Measurements from ENCODE around the gene ABCA2. TPM values are rescaled to one million over a fixed set of nuclear protein-coding genes. Genes with fewer than 3 reads are reported as not detected.

Gene ABCA2, protein sequence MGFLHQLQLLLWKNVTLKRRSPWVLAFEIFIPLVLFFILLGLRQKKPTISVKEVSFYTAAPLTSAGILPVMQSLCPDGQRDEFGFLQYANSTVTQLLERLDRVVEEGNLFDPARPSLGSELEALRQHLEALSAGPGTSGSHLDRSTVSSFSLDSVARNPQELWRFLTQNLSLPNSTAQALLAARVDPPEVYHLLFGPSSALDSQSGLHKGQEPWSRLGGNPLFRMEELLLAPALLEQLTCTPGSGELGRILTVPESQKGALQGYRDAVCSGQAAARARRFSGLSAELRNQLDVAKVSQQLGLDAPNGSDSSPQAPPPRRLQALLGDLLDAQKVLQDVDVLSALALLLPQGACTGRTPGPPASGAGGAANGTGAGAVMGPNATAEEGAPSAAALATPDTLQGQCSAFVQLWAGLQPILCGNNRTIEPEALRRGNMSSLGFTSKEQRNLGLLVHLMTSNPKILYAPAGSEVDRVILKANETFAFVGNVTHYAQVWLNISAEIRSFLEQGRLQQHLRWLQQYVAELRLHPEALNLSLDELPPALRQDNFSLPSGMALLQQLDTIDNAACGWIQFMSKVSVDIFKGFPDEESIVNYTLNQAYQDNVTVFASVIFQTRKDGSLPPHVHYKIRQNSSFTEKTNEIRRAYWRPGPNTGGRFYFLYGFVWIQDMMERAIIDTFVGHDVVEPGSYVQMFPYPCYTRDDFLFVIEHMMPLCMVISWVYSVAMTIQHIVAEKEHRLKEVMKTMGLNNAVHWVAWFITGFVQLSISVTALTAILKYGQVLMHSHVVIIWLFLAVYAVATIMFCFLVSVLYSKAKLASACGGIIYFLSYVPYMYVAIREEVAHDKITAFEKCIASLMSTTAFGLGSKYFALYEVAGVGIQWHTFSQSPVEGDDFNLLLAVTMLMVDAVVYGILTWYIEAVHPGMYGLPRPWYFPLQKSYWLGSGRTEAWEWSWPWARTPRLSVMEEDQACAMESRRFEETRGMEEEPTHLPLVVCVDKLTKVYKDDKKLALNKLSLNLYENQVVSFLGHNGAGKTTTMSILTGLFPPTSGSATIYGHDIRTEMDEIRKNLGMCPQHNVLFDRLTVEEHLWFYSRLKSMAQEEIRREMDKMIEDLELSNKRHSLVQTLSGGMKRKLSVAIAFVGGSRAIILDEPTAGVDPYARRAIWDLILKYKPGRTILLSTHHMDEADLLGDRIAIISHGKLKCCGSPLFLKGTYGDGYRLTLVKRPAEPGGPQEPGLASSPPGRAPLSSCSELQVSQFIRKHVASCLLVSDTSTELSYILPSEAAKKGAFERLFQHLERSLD (N-terminal part only)
- 27.8 and 30.6 TPM in 2 replicates for total RNA-seq

- intact Hi-C loops (cut with micrococcal nuclease), result loop anchor here (2.0 to 5.0 kb wide), 2 partner anchors 40 to 179 kb away; partner anchors contain the start of gene PHPT1
Measured at GRCh38 chr9:137027369-137028262, at the start of gene ABCA2. Gene ABCA2 (minus strand): TSS chr9:137028237. CDS start chr9:137028140, 97 bp downstream.

GRCh38 chr9:137077010-137077747 lies 49.1 kb upstream of the ABCA2 start, which contains the start of gene UAP1L1:
Gene UAP1L1 (plus strand): TSS chr9:137077517. CDS start chr9:137077533, 16 bp downstream.
- intact Hi-C loops (cut with micrococcal nuclease), result loop anchor here (1.0 kb wide), 1 partner anchor 9 kb away; the partner anchor contains the start of gene MAN1B1

- intact Hi-C loops (cut with micrococcal nuclease), result loop anchor here (1.0 kb wide), 1 partner anchor 10 kb away; the partner anchor contains the start of gene MAN1B1
Measured at GRCh38 chr9:137076636-137077009, 48.6 kb upstream of the ABCA2 start.

GRCh38 chr9:137075275-137075775 lies 47.3 kb upstream of the ABCA2 start:
- intact Hi-C loops (cut with micrococcal nuclease), result no loop called here

DNA sequence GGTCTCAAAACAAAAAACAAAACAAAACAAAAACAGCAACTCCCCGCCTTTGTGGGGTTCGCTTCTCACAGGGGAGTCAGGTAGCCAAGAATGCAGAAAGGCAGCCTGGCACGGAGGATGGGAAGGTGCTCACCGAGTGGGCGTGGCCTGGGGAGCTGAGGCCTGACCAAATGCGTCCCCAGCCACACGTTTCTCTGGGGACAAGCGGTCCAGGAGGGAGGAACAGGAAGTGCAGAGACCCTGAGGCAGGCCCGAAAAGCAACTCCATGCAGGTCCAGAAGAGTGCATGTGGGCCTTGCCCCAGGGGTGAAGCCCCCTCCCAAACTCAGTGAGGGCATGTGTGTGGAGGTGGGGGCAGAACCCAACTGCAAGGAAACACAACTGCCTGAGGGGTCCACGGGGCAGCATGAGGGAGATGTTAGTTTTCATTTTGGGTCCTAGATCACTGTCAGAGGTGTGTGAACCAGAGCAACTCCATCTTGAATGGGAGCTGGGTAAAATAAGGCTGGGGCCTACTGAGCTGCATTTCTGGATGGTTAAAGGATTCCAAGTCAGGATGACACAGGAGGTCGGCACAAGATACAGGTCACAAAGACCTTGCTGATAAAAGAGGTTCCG lies 46.7 kb upstream of the ABCA2 start:
- intact Hi-C loops (cut with micrococcal nuclease), result no loop called here

DNA sequence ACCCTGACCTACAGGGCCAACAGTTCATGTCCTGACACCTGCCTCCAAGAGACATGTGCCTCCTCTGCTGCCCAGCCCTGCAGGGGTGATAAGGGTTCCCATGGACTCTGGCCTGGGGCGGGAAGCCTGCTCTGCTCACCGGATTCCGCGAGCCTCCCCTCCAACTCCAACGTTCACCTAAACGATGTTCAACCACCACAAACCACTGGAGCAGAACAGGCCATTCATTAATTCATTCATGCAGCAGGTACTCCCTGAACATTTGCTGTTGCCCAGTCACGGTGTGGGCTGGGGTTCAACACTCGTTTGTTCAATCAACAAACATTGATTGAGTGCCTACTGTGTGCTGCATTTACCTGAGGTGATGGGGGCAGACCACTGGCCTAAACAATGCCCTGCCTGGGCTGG lies 46.0 kb upstream of the ABCA2 start:
- intact Hi-C loops (cut with micrococcal nuclease), result no loop called here

GRCh38 chr9:137071282-137071681 lies 43.2 kb upstream of the ABCA2 start:
- intact Hi-C loops (cut with micrococcal nuclease), result no loop called here

DNA sequence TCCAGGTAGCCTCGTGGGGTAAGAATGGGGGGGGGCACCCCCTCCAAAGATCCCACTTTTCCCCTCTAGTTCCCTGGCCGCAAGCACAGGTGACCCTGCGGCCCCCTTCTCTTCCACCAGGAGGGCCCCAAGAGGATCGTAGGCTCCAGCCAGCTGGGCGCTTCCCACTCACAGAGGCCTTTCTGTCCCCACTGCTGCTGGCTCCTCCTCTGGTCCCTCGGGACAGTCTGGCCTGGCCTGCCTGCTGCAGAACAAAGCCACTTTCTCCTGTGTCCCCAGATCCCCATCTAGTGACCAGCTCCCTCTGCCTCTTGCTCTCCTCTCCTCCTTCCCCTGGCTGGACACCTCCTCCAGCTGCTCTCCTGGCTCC lies 42.9 kb upstream of the ABCA2 start:
- intact Hi-C loops (cut with micrococcal nuclease), result loop anchor here (1.0 kb wide), 3 partner anchors 15 to 79 kb away; partner anchors contain the start of genes DPP7, MAN1B1 and PAXX

GRCh38 chr9:137070201-137070905 lies 42.3 kb upstream of the ABCA2 start, which contains the start of gene SAPCD2:
Gene SAPCD2 (minus strand): TSS chr9:137070557. CDS start chr9:137070460, 97 bp downstream.
- intact Hi-C loops (cut with micrococcal nuclease), result loop anchor here (1.0 kb wide), 3 partner anchors 16 to 78 kb away; partner anchors contain the start of genes DPP7, MAN1B1 and PAXX

DNA sequence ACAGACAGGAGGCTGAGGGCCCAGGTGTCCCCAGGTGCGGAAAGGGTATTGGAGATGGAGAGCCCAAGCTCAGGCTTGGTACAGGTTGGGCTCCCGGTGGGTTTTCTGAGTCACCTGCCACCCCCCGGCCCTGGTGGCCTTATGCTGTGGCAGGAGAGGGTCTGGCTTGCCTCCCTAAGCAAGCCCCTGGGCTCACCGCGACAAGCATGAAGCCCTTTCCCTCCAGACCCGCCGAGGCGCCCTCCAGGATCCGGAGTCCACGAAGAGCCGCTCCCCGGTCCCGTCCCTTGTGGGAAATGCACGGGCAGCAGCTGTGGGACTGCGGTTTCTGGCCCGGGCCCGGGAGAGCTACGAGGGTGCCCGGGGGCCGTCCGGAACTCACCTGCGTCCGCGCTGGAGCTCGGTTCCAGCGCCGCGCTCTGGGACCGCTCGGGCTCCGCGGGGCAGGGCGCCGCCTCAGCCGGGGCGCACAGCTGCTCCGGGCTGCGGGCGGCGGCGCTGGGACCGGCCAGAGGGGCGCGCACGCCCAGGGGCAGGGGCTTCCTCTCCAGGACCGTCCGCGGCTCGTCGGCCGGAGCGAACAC lies 41.6 kb upstream of the ABCA2 start:
- intact Hi-C loops (cut with micrococcal nuclease), result loop anchor here (1.0 to 5.0 kb wide), 4 partner anchors 17 to 77 kb away; partner anchors contain the start of genes ABCA2, DPP7, MAN1B1 and PAXX

- intact Hi-C loops (cut with micrococcal nuclease), result loop anchor here (5.0 kb wide), 1 partner anchor 42 kb away; the partner anchor contains the start of gene ABCA2
Measured at GRCh38 chr9:137068539-137069507, 40.8 kb upstream of the ABCA2 start.

GRCh38 chr9:137067860-137068538 lies 40.0 kb upstream of the ABCA2 start:
- intact Hi-C loops (cut with micrococcal nuclease), result loop anchor here (2.0 to 5.0 kb wide), 2 partner anchors 21 to 41 kb away; partner anchors contain the start of genes ABCA2 and NPDC1

GRCh38 chr9:137066096-137066861 lies 38.2 kb upstream of the ABCA2 start:
- intact Hi-C loops (cut with micrococcal nuclease), result loop anchor here (2.0 to 5.0 kb wide), 2 partner anchors 19 to 39 kb away; partner anchors contain the start of genes ABCA2 and NPDC1

- intact Hi-C loops (cut with micrococcal nuclease), result loop anchor here (5.0 kb wide), 1 partner anchor 38 kb away; the partner anchor contains the start of gene ABCA2
Measured at GRCh38 chr9:137065336-137065967, 37.4 kb upstream of the ABCA2 start.

Measured in T-helper 2 cell treated with Interferon-gamma antibody and Interleukin-4, amounts not matched to agents 100 ng/mL and 5 ng/mL, for 36 hours (primary cell).